IPS-15b (cell line): ENCODE data around the gene KHDC4.
"Not testable (repeated sequence)": the region's sequence is repeated elsewhere in the genome, so short reads cannot be mapped to it uniquely, and the experiment has no call there.

Experiments
- H3K27me3 ChIP-seq: one replicate; pipeline ENCODE4 v1.6.1; 2013; ENCODE audit warnings: low read length; ENCODE audit not compliant: control insufficient read depth, insufficient read depth
- H3K36me3 ChIP-seq: one replicate; pipeline ENCODE4 v1.6.1; 2013; ENCODE audit warnings: low read length; ENCODE audit not compliant: control insufficient read depth, insufficient read depth
- H3K4me1 ChIP-seq: one replicate; pipeline ENCODE4 v1.6.1; 2013; ENCODE audit warnings: mild to moderate bottlenecking, low read length; ENCODE audit not compliant: control insufficient read depth, insufficient read depth
- H3K4me3 ChIP-seq: one replicate; pipeline ENCODE4 v1.5.1; 2013; ENCODE audit warnings: low read depth, low read length
- H3K9ac ChIP-seq: one replicate; pipeline ENCODE4 v1.6.1; 2013; ENCODE audit warnings: low read depth, mild to moderate bottlenecking, low read length
- H3K9me3 ChIP-seq: one replicate; pipeline ENCODE4 v1.6.1; 2013; ENCODE audit warnings: mild to moderate bottlenecking, low read length; ENCODE audit not compliant: control insufficient read depth, insufficient read depth

The KHDC4 gene

GRCh38 chr1:155910621-155911121 lies 23.5 kb downstream of the KHDC4 start:
- Histone ChIP-seq H3K9me3 (no peaks in the 10 kb centered on the region), H3K4me1 (no peaks in the 10 kb centered on the region), H3K4me3 (peak overlapping the region; percentile 78), H3K9ac (no peak overlapping the region), H3K36me3 (peaks cover 18% of the 10 kb centered on the region), H3K27me3 (no peaks in the 10 kb centered on the region)

- Histone ChIP-seq H3K4me1 (no peaks in the 10 kb centered on the region), H3K4me3 (no peak overlapping the region), H3K9ac (no peak overlapping the region), H3K27me3 (no peaks in the 10 kb centered on the region), H3K9me3 (no peaks in the 10 kb centered on the region), H3K36me3 (peaks cover 19% of the 10 kb centered on the region)
Observed at GRCh38 chr1:155909894-155910293, 24.3 kb downstream of the KHDC4 start.

GRCh38 chr1:155904261-155904660 lies 30.0 kb downstream of the KHDC4 start:
- no peak overlapping the region for H3K4me3 ChIP-seq
- no peaks in the 10 kb centered on the region for H3K27me3 ChIP-seq
- H3K9me3 ChIP-seq: no peaks in the 10 kb centered on the region
- peaks cover 41% of the 10 kb centered on the region for H3K36me3 ChIP-seq
- no peak overlapping the region for H3K9ac ChIP-seq
- no peaks in the 10 kb centered on the region for H3K4me1 ChIP-seq

GRCh38 chr1:155900161-155900560 lies 34.1 kb downstream of the KHDC4 start:
- H3K4me3 ChIP-seq: no peak overlapping the region
- H3K36me3 ChIP-seq: peaks cover 35% of the 10 kb centered on the region
- H3K4me1 ChIP-seq: no peaks in the 10 kb centered on the region
- no peaks in the 10 kb centered on the region for H3K9me3 ChIP-seq
- no peaks in the 10 kb centered on the region for H3K27me3 ChIP-seq
- no peak overlapping the region for H3K9ac ChIP-seq

- no peaks in the 10 kb centered on the region for H3K4me1 ChIP-seq
- H3K36me3 ChIP-seq: peaks cover 32% of the 10 kb centered on the region
- no peaks in the 10 kb centered on the region for H3K27me3 ChIP-seq
- H3K9me3 ChIP-seq: no peaks in the 10 kb centered on the region
- H3K9ac ChIP-seq: no peak overlapping the region
- H3K4me3 ChIP-seq: no peak overlapping the region
Observed at GRCh38 chr1:155899683-155900082, 34.5 kb downstream of the KHDC4 start.

- no peak overlapping the region for H3K4me3 ChIP-seq
- H3K9ac ChIP-seq: no peak overlapping the region
- no peaks in the 10 kb centered on the region for H3K27me3 ChIP-seq
- peaks cover 24% of the 10 kb centered on the region for H3K36me3 ChIP-seq
- no peaks in the 10 kb centered on the region for H3K4me1 ChIP-seq
- no peaks in the 10 kb centered on the region for H3K9me3 ChIP-seq
Observed at GRCh38 chr1:155898888-155899287, 35.3 kb downstream of the KHDC4 start.

GRCh38 chr1:155897746-155898145 lies 36.5 kb downstream of the KHDC4 start:
- no peaks in the 10 kb centered on the region for H3K27me3 ChIP-seq
- H3K9ac ChIP-seq: no peak overlapping the region
- H3K9me3 ChIP-seq: no peaks in the 10 kb centered on the region
- no peak overlapping the region for H3K4me3 ChIP-seq
- peaks cover 22% of the 10 kb centered on the region for H3K36me3 ChIP-seq
- no peaks in the 10 kb centered on the region for H3K4me1 ChIP-seq

GRCh38 chr1:155896476-155896875 lies 37.7 kb downstream of the KHDC4 start:
- peaks cover 21% of the 10 kb centered on the region for H3K36me3 ChIP-seq
- H3K4me1 ChIP-seq, H3K9ac ChIP-seq, H3K4me3 ChIP-seq, H3K9me3 ChIP-seq, H3K27me3 ChIP-seq: not testable (repeated sequence)

- H3K27me3 ChIP-seq, H3K9ac ChIP-seq, H3K4me3 ChIP-seq, H3K4me1 ChIP-seq, H3K9me3 ChIP-seq: not testable (repeated sequence)
- H3K36me3 ChIP-seq: peaks cover 16% of the 10 kb centered on the region
Observed at GRCh38 chr1:155895617-155896016, 38.6 kb downstream of the KHDC4 start.

- H3K36me3 ChIP-seq: peaks cover 1% of the 10 kb centered on the region
- H3K4me1 ChIP-seq: no peaks in the 10 kb centered on the region
- H3K9me3 ChIP-seq: no peaks in the 10 kb centered on the region
- no peak overlapping the region for H3K4me3 ChIP-seq
- H3K27me3 ChIP-seq: no peaks in the 10 kb centered on the region
- no peak overlapping the region for H3K9ac ChIP-seq
Observed at GRCh38 chr1:155893389-155894142, 40.6 kb downstream of the KHDC4 start.

GRCh38 chr1:155892796-155893195 lies 41.4 kb downstream of the KHDC4 start:
- no peaks in the 10 kb centered on the region for H3K4me1 ChIP-seq
- no peak overlapping the region for H3K9ac ChIP-seq

GRCh38 chr1:155890251-155890650 lies 44.0 kb downstream of the KHDC4 start:
- H3K9ac ChIP-seq: no peak overlapping the region

More at GRCh38 chr1:155892796-155893195, 41.4 kb downstream of the KHDC4 start:
- no peaks in the 10 kb centered on the region for H3K27me3 ChIP-seq
- H3K4me3 ChIP-seq: no peak overlapping the region
- H3K36me3 ChIP-seq: no peaks in the 10 kb centered on the region
- H3K9me3 ChIP-seq: no peaks in the 10 kb centered on the region

More at GRCh38 chr1:155890251-155890650, 44.0 kb downstream of the KHDC4 start:
- Histone ChIP-seq H3K4me1 (no peaks in the 10 kb centered on the region), H3K9me3 (no peaks in the 10 kb centered on the region), H3K36me3 (no peaks in the 10 kb centered on the region), H3K27me3 (no peaks in the 10 kb centered on the region), H3K4me3 (no peak overlapping the region)
